Non-pigmented ciliary epithelial cell (primary cell): ENCODE results near the gene ABHD1.

Experiments used
- DNase-seq: peaks from one replicate; pipeline ENCODE4 v3.0.0-alpha.2; 2010; ENCODE audit warnings: low read depth

Gene ABHD1

DNA sequence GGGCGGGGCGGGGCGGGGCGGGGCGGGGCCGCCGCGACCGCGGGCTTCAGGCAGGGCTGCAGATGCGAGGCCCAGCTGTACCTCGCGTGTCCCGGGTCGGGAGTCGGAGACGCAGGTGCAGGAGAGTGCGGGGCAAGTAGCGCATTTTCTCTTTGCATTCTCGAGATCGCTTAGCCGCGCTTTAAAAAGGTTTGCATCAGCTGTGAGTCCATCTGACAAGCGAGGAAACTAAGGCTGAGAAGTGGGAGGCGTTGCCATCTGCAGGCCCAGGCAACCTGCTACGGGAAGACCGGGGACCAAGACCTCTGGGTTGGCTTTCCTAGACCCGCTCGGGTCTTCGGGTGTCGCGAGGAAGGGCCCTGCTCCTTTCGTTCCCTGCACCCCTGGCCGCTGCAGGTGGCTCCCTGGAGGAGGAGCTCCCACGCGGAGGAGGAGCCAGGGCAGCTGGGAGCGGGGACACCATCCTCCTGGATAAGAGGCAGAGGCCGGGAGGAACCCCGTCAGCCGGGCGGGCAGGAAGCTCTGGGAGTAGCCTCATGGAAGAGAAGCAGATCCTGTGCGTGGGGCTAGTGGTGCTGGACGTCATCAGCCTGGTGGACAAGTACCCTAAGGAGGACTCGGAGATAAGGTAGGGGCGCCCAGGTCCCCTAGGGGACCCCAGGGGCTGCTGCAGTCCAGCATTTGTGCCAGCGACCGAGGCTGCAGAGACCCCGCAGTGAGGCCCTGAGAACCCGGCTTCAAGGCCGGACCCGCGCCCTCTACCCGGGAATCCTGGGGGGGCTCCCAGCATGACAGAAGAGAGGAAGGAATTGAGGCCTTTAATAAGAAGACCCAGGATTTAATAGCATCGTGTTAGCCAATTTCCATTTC lies 36.7 kb upstream of the ABHD1 start, which contains the start of gene KHK:
KHK (plus strand) TSS at position 49 of the 870 bp plus-strand sequence; CDS start at position 537, 488 bp downstream.
- no peak for DNase-seq

GRCh38 chr2:27087823-27088410 lies 35.7 kb upstream of the ABHD1 start:
- no peak for DNase-seq

GRCh38 chr2:27088634-27089033 lies 35.0 kb upstream of the ABHD1 start:
- no peak for DNase-seq

DNA sequence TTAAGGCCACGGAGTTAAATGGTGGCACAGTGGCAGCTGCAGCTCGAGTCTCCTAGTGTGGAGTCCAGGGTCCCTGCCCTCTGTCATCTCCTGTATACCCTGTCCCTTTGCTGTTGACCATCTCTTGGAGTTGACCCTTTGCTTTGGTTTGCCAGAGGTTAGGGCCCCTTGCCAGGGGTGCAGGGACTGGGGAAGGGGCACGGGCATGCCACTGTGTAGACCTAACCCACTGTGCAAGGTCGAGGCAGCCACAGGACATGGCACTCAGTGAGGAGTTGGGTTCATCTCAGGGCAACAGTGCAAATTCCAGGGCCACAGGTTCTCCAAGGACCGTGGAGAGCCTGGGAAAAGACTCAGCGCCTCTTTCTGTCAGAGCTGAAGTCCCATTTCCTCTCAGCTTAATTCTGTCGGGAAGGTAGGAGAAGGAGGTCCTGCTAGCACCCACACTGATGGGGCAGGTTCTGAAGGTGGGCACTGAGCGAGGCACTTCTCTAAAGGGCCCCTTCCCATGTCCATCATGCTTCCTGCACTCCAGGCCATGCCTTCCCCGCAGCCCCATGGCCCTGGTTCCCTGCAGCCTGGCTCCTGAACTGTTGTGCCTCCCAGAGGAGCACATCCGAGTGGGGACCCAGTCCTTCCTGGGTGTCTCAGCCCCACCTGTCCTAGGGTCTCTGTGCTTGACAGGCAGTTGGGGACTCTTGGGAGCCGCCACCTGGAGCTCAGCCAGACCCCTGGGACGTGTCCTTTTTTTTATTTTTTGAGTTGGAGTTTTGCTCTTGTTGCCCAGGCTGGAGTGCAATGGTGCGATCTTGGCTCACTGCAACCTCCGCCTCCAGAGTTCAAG lies 34.3 kb upstream of the ABHD1 start:
- no peak for DNase-seq

DNA sequence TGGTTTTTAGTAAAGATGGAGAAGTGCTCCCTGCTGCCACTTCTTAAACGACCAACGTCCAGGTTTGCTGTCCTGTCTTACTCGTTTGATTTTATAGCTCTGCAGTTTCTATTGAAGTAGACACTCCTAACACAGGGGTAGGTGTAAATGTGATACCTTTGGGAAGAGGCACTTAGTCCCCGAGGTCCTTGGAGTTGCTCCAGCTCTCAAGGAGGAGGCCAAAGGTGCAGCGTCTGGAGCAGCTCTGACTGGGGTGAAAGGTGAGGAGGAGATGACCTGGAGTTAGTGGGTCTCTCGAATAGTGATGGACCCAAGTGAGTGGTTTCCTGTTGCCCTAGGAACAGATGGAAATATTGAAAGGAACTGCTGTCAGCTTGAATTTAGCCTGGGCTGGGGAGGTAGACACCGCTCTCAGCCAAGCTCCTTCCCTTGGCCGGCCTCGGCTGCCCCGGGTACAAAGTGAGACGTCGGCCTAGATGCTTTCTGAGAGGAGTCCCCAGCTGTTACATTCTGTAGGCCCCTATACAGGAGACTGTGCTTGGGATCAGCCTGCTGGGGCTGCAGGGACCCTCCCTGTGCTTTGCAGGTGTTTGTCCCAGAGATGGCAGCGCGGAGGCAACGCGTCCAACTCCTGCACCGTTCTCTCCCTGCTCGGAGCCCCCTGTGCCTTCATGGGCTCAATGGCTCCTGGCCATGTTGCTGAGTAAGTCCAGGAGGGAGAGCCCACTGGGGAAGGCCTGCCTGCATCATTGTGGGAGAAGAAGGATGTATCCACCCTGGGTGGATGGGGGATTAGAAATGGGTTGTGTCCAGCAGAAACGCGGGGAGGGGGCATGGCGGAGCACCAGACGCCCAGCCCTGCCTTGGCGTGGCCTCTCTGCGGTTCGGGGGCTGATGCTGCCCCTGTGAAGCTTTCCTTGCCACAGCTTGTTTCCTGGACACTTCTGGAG lies 31.6 kb upstream of the ABHD1 start:
- no peak for DNase-seq

GRCh38 chr2:27092696-27093429 lies 30.8 kb upstream of the ABHD1 start:
- no peak for DNase-seq

DNA sequence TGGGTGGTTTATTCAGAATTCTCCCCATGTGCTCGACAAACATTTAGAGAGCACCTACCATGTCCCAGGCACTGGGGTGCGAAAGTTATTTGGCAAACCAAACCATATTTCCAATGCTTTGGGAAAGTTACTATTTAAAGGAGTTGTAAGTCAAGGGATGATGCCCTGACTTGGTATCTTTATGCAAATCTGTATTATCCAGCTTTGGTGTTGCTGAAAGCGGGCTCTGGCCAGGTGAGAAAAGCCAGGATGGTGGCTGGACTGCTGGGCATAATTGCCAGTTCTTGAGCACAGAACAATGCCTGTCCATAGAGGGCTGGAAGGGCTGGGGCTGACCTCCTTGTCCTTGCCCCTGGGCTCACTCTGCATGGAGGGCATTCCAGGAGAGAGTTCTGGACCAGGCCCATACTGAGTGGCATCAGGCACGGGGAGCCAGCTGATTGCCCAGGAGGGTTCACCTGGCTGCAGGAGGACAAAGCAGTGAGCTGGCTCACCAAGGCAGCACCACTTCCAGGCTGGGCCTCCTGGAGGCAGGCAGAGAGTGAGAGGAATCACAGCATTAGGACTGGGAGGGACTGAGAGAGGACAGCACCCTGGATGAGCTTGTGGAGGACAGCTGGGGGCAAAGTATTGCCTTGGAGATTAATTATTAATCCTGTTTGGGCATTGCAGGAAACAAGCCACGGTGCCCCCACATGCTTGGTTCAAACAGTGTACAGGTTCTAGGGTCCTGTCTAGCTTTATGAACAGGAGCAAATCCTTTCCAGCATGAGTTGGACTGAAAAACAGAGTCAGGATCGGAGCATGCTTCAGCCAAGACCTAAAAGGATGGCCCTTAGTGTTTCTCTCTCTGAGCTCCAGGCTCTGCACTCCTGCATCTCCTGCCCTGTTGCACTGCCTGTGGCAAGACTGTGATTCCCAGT lies 29.9 kb upstream of the ABHD1 start:
- no peak for DNase-seq

DNA sequence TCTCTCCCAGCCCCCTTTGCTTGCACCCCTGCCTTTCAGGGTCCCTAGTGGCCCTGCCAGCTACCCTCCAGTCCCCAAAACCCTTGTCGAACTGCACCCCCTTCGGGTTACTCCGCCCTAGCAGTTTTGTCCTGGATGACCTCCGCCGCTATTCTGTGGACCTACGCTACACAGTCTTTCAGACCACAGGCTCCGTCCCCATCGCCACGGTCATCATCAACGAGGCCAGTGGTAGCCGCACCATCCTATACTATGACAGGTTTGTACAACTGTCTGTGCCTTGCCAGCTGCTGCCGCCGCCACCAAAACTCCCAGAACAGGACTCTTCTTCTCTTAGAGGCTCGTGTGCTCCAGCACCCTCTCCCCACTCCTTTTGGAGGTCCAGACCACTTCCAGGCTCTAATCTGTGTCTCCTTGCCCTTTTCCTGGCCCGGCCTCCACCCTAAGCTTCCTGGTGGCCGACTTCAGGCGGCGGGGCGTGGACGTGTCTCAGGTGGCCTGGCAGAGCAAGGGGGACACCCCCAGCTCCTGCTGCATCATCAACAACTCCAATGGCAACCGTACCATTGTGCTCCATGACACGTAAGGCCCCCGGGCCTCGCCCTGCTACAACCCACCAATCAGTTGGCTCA lies 29.1 kb upstream of the ABHD1 start:
- no peak for DNase-seq

DNA sequence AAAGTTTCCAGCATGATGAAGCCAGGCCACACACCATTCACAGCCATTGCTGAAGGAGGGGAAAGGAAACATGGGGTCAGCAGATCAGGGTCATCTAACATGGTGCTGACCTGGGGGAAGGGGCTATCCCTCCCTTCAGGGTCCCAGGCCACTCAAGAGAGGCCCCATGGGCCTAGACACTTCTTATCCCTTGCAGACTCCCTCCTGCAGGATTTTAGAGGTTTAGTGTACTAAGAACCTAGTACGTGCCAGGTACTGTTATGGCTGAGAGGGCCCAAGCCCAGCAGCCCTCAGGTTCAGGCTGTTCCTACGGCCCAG lies 28.2 kb upstream of the ABHD1 start:
- no peak for DNase-seq

DNA sequence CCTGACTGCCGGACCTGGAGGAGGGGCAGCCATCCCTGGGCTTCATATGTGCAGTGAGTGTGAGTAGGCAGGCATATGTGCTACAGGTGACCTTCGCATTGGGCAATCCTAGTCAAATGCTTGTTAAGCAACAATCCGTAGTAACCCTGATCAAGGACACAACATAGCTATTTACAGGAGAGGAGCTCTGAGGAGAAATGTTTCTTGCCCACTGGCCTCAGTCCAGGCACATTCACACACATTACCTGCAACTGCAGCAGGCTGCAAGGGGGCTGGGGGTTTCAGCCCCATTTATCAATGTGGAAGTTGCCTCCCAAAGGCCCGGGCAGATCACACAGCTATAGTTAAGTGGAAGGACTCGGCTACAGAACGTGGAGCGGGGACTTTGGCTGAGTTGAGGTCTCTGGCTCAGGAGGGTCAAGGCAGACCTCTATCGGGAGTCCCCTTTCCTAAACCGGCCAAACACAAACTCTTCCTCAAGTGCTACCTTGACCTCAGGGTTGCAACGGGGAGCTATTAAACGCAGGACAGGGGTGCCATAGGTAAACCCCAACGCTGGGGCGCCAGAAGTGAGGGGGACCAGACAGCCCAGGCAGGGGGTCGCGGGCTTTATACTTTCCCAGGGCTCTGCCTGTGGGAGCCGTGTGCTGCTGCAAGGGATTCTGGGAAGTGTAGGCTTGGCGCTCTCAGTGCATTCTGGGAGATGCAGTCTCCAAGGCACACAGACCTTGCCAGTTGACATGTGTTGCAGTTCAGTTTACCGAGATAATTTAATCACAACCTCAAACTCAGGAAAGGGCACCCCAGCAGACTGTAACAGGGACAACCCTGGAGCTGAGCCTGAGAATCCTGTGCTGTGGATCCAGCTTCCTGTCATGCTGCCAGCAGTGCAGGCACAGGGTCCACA lies 27.6 kb upstream of the ABHD1 start:
- no peak for DNase-seq

- DNase-seq, result no peak
Measured at GRCh38 chr2:27096748-27097297, 26.8 kb upstream of the ABHD1 start.

DNA sequence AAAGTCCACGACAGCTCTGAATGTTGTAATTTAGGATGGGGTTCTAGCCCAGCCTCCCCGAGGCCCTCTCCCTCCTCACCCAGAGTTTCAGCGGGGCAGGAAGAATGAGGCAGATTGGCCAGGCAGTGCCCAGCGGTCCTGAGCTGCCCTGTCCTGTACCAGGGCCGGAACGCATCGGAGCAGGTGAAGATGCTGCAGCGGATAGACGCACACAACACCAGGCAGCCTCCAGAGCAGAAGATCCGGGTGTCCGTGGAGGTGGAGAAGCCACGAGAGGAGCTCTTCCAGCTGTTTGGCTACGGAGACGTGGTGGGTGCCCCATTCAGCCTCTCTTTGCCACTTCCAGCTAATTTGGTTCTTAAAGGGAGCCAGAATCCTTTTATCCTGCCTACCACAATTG lies 26.3 kb upstream of the ABHD1 start:
- no peak for DNase-seq

DNA sequence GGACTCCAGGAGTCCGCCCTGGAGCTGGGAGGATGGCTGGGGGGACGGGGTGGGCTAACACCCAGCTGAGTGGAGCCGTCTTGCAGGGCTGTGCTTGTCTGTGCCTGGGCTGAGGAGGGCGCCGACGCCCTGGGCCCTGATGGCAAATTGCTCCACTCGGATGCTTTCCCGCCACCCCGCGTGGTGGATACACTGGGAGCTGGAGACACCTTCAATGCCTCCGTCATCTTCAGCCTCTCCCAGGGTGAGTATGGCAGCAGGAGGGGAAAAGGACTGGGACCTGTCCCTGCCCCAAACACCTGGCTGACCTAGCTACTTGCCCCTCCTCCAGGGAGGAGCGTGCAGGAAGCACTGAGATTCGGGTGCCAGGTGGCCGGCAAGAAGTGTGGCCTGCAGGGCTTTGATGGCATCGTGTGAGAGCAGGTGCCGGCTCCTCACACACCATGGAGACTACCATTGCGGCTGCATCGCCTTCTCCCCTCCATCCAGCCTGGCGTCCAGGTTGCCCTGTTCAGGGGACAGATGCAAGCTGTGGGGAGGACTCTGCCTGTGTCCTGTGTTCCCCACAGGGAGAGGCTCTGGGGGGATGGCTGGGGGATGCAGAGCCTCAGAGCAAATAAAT lies 24.2 kb upstream of the ABHD1 start:
- DNase-seq, result no peak

DNA sequence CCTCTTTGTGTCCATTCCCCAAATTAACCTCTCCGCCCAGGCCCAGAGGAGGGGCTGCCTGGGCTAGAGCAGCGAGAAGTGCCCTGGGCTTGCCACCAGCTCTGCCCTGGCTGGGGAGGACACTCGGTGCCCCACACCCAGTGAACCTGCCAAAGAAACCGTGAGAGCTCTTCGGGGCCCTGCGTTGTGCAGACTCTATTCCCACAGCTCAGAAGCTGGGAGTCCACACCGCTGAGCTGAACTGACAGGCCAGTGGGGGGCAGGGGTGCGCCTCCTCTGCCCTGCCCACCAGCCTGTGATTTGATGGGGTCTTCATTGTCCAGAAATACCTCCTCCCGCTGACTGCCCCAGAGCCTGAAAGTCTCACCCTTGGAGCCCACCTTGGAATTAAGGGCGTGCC lies 23.6 kb upstream of the ABHD1 start:
- DNase-seq, result no peak

DNA sequence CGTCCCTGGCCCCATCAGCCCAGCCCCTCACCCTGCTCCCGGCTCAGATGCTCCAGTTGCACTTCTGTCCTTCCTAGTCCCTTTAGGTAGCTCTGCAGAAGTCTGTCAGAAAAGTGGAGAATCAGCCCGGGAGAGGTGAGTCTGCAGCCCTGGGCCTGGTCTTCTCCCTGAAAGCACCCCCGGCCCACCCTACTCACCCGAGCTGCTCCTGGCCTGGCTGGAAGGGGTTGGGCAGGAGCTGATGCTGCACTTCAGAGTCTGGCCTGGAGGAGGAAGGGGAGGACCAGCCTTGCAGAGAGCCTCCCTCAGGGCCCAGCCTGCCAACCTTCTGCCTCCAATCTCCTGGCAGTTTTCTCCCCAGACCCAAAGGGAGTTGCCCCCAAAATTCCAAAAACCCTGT lies 21.3 kb upstream of the ABHD1 start:
- DNase-seq, result no peak

DNA sequence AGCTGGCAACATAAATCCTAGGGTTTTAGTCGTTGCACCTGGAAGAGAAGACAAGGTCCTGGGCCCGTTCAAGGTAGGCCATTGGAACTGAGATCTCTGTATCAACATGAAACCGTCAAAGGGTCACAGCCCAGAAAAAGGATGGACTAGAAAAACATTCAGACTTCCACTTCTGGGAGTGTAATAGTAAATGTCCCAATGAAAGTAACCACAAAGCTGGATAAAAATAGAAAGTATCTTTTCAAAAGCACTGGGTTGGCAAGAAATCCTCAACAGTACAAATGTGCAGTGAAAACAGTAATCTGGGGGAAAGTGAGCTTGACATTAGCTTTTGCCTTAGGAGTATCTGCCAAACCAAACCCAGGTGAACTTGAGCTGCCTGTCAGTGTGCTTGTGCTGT lies 17.6 kb upstream of the ABHD1 start:
- DNase-seq, result no peak

DNA sequence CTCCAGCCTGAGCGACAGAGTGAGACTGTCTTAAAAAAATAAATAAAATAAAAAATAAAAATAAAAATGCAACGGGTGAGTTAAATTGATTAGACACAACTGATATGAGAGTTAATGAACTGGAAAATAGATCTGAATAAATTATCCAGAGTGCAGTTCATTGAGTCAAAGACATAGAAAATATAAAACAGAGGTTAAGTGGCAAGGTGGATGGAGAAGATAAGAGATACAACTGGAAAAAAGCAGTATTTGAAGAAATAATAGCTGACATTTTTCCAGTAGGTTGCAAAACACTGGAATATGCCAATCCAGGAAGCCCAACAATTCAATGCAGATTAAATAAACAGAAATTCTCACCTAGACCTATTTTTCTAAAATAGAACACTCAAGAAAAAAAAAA lies 15.4 kb upstream of the ABHD1 start:
- DNase-seq, result no peak

- no peak for DNase-seq
Measured at GRCh38 chr2:27109083-27109482, 14.5 kb upstream of the ABHD1 start.
